ENCODE measurements around the gene WT1.

GRCh38 chr11:32396991-32397390 lies 38.3 kb downstream of the WT1 start:
- TF ChIP-seq, protein P1, sequence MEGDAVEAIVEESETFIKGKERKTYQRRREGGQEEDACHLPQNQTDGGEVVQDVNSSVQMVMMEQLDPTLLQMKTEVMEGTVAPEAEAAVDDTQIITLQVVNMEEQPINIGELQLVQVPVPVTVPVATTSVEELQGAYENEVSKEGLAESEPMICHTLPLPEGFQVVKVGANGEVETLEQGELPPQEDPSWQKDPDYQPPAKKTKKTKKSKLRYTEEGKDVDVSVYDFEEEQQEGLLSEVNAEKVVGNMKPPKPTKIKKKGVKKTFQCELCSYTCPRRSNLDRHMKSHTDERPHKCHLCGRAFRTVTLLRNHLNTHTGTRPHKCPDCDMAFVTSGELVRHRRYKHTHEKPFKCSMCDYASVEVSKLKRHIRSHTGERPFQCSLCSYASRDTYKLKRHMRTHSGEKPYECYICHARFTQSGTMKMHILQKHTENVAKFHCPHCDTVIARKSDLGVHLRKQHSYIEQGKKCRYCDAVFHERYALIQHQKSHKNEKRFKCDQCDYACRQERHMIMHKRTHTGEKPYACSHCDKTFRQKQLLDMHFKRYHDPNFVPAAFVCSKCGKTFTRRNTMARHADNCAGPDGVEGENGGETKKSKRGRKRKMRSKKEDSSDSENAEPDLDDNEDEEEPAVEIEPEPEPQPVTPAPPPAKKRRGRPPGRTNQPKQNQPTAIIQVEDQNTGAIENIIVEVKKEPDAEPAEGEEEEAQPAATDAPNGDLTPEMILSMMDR (IDR thresholded peaks at IDR 0.05; ENCODE audit: low read depth, low read length, missing input control) = no peak
- TF ChIP-seq, protein P2, sequence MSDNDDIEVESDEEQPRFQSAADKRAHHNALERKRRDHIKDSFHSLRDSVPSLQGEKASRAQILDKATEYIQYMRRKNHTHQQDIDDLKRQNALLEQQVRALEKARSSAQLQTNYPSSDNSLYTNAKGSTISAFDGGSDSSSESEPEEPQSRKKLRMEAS (IDR thresholded peaks at IDR 0.05) = no peak

Data from liver (tissue), 2 donors.